ENCODE results near the gene IL12RB2. TPM values are rescaled to one million over a fixed set of nuclear protein-coding genes. Genes with fewer than 3 reads are reported as not detected.
A peak's percentile ranks its signal among the peaks of the same experiment; 100 is the strongest.

IL12RB2 gene
- total RNA-seq, 2 experiments from 2014 or later: 0.98 to 1.2 TPM

- ChIA-PET POLR2A (interaction anchor here (0.6 to 3.7 kb wide), 6 partner anchors 11 to 506 kb away, joined by 3 to 26 read pairs (median 14); partner anchors contain the start of genes DNAI4, GADD45A, MIER1 and SLC35D1), CTCF (interaction anchor here (0.5 to 2.0 kb wide), 3 partner anchors 69 to 334 kb away, joined by 3 to 5 read pairs (median 3); no protein-coding TSS in a partner anchor)
- intact Hi-C loops (cut with DNase I, micrococcal nuclease): loop anchor here (2.0 to 10.0 kb wide), 6 partner anchors 254 to 504 kb away; partner anchors contain the start of gene GADD45A (in 2 of the 2)
Observed at GRCh38 chr1:67431156-67431765, 123.6 kb downstream of the IL12RB2 start.

DNA sequence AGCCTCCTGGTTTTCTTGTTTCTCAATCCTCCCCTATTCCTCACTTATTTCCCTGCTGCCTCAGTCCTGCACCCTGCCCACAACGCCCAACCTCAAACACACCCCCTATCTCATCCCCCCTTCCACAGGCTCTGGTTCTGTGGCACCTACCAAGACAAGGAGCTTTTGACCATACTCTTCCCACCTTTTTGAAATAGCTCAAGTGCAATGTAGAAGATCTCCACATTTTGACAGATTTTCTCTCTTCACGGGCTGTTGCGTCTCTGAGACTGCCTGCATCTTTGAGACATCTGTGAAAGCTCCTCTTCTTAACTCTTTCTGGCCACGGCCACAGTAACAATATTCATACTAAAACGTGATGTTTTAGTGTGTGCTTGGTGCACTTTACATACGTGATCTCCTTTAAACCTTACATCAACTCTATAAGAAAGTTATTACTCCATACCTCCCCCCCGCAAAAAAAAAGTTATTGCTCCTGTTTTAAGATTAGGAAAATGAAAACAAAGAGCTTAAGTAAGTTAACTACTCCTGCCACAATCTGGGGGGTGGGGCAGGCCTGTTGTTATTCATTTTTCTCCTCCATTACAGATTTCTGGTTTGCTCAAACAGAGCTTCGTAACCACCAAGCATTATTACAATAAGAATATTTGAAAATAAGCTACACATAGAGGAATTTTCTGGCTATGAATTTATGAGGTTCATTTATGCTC, 124.4 kb downstream of the IL12RB2 start:
- TF ChIP-seq, protein P1, sequence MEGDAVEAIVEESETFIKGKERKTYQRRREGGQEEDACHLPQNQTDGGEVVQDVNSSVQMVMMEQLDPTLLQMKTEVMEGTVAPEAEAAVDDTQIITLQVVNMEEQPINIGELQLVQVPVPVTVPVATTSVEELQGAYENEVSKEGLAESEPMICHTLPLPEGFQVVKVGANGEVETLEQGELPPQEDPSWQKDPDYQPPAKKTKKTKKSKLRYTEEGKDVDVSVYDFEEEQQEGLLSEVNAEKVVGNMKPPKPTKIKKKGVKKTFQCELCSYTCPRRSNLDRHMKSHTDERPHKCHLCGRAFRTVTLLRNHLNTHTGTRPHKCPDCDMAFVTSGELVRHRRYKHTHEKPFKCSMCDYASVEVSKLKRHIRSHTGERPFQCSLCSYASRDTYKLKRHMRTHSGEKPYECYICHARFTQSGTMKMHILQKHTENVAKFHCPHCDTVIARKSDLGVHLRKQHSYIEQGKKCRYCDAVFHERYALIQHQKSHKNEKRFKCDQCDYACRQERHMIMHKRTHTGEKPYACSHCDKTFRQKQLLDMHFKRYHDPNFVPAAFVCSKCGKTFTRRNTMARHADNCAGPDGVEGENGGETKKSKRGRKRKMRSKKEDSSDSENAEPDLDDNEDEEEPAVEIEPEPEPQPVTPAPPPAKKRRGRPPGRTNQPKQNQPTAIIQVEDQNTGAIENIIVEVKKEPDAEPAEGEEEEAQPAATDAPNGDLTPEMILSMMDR (IDR thresholded peaks at IDR 0.05): no peak
- Histone ChIP-seq H3K36me3 (ENCODE audit: insufficient read depth, low read length) (no peaks in the 10 kb centered on the region), H3K27me3 (ENCODE audit: control insufficient read depth in 1 of 2, insufficient read depth in 2 of 2, low read length in 2 of 2) (no peaks in the 10 kb centered on the region), H3K4me3 (ENCODE audit: low read length) (no peak overlapping the region), H3K4me1 (ENCODE audit: insufficient read depth, low read length) (peaks cover 4% of the 10 kb centered on the region), H3K27ac (ENCODE audit: low read depth in 1 of 2, low read length in 2 of 2) (peak overlapping the region; percentile 97 to 98), H3K9me3 (ENCODE audit: control insufficient read depth in 1 of 2, insufficient read depth in 1 of 2, low read length in 2 of 2) (no peaks in the 10 kb centered on the region)
- ChIA-PET POLR2A (interaction anchor here (0.6 to 3.7 kb wide), 5 partner anchors 252 to 507 kb away, joined by 3 to 26 read pairs (median 4); partner anchors contain the start of genes GADD45A and SLC35D1), CTCF (interaction anchor here (0.5 kb wide), 1 partner anchor 221 kb away, joined by 3 read pairs; no protein-coding TSS in a partner anchor)
- H3K4me1 Mint-ChIP-seq (ENCODE audit: low read depth): peaks cover 47% of the 10 kb centered on the region
- no peak for ATAC-seq (ENCODE audit: poor library complexity)
- H3K9me3 Mint-ChIP-seq: no peaks in the 10 kb centered on the region
- peak overlapping the region; percentile 94 for H3K27ac Mint-ChIP-seq
- peak in 1 of 14 experiments; percentile 11 for DNase-seq
- no peaks in the 10 kb centered on the region for H3K27me3 Mint-ChIP-seq
- intact Hi-C loops (cut with DNase I, micrococcal nuclease): loop anchor here (2.0 to 10.0 kb wide), 6 partner anchors 253 to 505 kb away; partner anchors contain the start of gene GADD45A (in 2 of the 2)
- H3K36me3 Mint-ChIP-seq (ENCODE audit: low read depth): peaks cover 40% of the 10 kb centered on the region
- peak overlapping the region; percentile 84 for H3K4me3 Mint-ChIP-seq

More at GRCh38 chr1:67431156-67431765, 123.6 kb downstream of the IL12RB2 start:
- Histone ChIP-seq H3K36me3 (ENCODE audit: insufficient read depth, low read length) (peaks cover 4% of the 10 kb centered on the region), H3K4me1 (ENCODE audit: insufficient read depth, low read length) (peaks cover 5% of the 10 kb centered on the region), H3K27ac (ENCODE audit: low read depth in 1 of 2, low read length in 2 of 2) (peak overlapping the region; percentile 97 to 98), H3K27me3 (ENCODE audit: control insufficient read depth in 1 of 2, insufficient read depth in 2 of 2, low read length in 2 of 2) (no peaks in the 10 kb centered on the region), H3K4me3 (ENCODE audit: low read length) (peak overlapping the region; percentile 97), H3K9me3 (ENCODE audit: control insufficient read depth in 1 of 2, insufficient read depth in 1 of 2, low read length in 2 of 2) (no peaks in the 10 kb centered on the region)
- DNase-seq (no peak), ATAC-seq (ENCODE audit: poor library complexity) (no peak)
- peak overlapping the region; percentile 94 for H3K27ac Mint-ChIP-seq
- TF ChIP-seq, protein P1 (IDR thresholded peaks at IDR 0.05): no peak
- peaks cover 52% of the 10 kb centered on the region for H3K4me1 Mint-ChIP-seq (ENCODE audit: low read depth)
- H3K9me3 Mint-ChIP-seq: no peaks in the 10 kb centered on the region
- peak overlapping the region; percentile 97 for H3K4me3 Mint-ChIP-seq
- H3K27me3 Mint-ChIP-seq: no peaks in the 10 kb centered on the region
- peaks cover 45% of the 10 kb centered on the region for H3K36me3 Mint-ChIP-seq (ENCODE audit: low read depth)

- peaks cover 4% of the 10 kb centered on the region for H3K4me1 ChIP-seq (ENCODE audit: insufficient read depth, low read length)
- H3K27ac ChIP-seq (ENCODE audit: low read depth in 1 of 2, low read length in 2 of 2): no peak overlapping the region
- DNase-seq: no peak
- Mint-ChIP-seq H3K9me3 (no peaks in the 10 kb centered on the region), H3K4me3 (no peak overlapping the region), H3K36me3 (ENCODE audit: low read depth) (peaks cover 33% of the 10 kb centered on the region), H3K4me1 (ENCODE audit: low read depth) (peaks cover 40% of the 10 kb centered on the region), H3K27ac (peak overlapping the region; percentile 11), H3K27me3 (no peaks in the 10 kb centered on the region)
- ChIA-PET CTCF (no interaction called here), POLR2A (interaction anchor here (0.7 to 1.5 kb wide), 2 partner anchors 252 to 507 kb away, joined by 3 to 4 read pairs; no protein-coding TSS in a partner anchor)
- no peak overlapping the region for H3K4me3 ChIP-seq (ENCODE audit: low read length)
- TF ChIP-seq, protein P1 (IDR thresholded peaks at IDR 0.05): no peak
- H3K27me3 ChIP-seq (ENCODE audit: control insufficient read depth in 1 of 2, insufficient read depth in 2 of 2, low read length in 2 of 2): no peaks in the 10 kb centered on the region
- no peak for ATAC-seq (ENCODE audit: poor library complexity)
- no peaks in the 10 kb centered on the region for H3K36me3 ChIP-seq (ENCODE audit: insufficient read depth, low read length)
- H3K9me3 ChIP-seq (ENCODE audit: control insufficient read depth in 1 of 2, insufficient read depth in 1 of 2, low read length in 2 of 2): no peaks in the 10 kb centered on the region
- intact Hi-C loops (cut with DNase I, micrococcal nuclease): loop anchor here (5.0 to 10.0 kb wide), 3 partner anchors 255 to 505 kb away; partner anchors contain the start of gene GADD45A (in 1 of the 2)
Observed at GRCh38 chr1:67432745-67433144, 125.1 kb downstream of the IL12RB2 start.

All from CD4-positive, alpha-beta T cell (primary cell).